GM12891 (cell line): ENCODE measurements around the gene CEND1.

ENCODE experiments used
- POLR2A ChIP-seq: IDR thresholded peaks from 2 replicates; pipeline ENCODE4 v1.6.1; 2011; ENCODE audit warnings: low read depth, low read length, control low read depth
- POLR2AphosphoS5 ChIP-seq: IDR thresholded peaks from 2 replicates; pipeline ENCODE4 v1.6.1; 2011; ENCODE audit warnings: low read depth, low read length, control low read depth

GRCh38 chr11:837189-837989 lies 47.5 kb upstream of the CEND1 start:
- TF ChIP-seq POLR2A (no peak), POLR2AphosphoS5 (peak; percentile 24; the same call in 1 of the 2 replicates)
